PC-3 (cell line): ENCODE results near the gene SNCAIP. TPM values are rescaled to one million over a fixed set of nuclear protein-coding genes. Genes with fewer than 3 reads are reported as not detected.

ENCODE experiments used
- ATAC-seq: fragments of 200-7000 bp; cut with Tn5 transposase; 2 replicates; pipeline ENCODE4 v1.9.1; 2020; ENCODE audit warnings: mild to moderate bottlenecking, moderate library complexity
- BruUV-seq: library from RNA; stranded (reverse); fragments of 400-500 nt; replicated peaks from 2 replicates; lab custom pipeline; 2021; lab: Mats Ljungman, UMichigan
- CTCF ChIA-PET: fragments of 300-600 bp; sonication (Branson Sonifier 250); formaldehyde crosslinking; loops from one replicate; lab custom pipeline; 2022; ENCODE audit warnings: antibody characterized with exemption; lab: Charles Lee
- POLR2A ChIA-PET: fragments of 300-600 bp; sonication (Branson Sonifier 250); formaldehyde crosslinking; loops from one replicate; lab custom pipeline; 2022; ENCODE audit warnings: antibody characterized with exemption; ENCODE audit not compliant: unreplicated experiment; lab: Charles Lee
- DNase-seq: peaks from one replicate; pipeline ENCODE4 v3.0.0-alpha.2; 2015
- H2AFZ ChIP-seq: fragments of 300-600 bp; sonication (generic); 2 replicates; pipeline ENCODE4 v1.6.0; 2016; ENCODE audit warnings: antibody characterized with exemption, low read length
- H3F3A ChIP-seq: fragments of 300-600 bp; sonication (generic); one replicate; pipeline ENCODE4 v1.6.0; 2017; ENCODE audit warnings: antibody characterized with exemption, low read length, control low read depth, mild to moderate bottlenecking; ENCODE audit not compliant: unreplicated experiment
- H3K27ac ChIP-seq: fragments of 300-600 bp; sonication (generic); 2 replicates; pipeline ENCODE4 v1.5.1; 2016; ENCODE audit warnings: mild to moderate bottlenecking, low read length
- H3K27me3 ChIP-seq: fragments of 300-600 bp; sonication (generic); 2 replicates; pipeline ENCODE4 v1.6.1; 2016; ENCODE audit warnings: low read length, mixed read lengths
- H3K36me3 ChIP-seq: fragments of 300-600 bp; sonication (generic); 2 replicates; pipeline ENCODE4 v1.6.1; 2016; ENCODE audit warnings: low read depth, mixed run types, low read length, mixed read lengths
- H3K4me1 ChIP-seq: fragments of 300-600 bp; sonication (generic); 2 replicates; pipeline ENCODE4 v1.5.1; 2016; ENCODE audit warnings: low read length; ENCODE audit not compliant: insufficient read depth
- H3K4me2 ChIP-seq: fragments of 300-600 bp; sonication (generic); 2 replicates; pipeline ENCODE4 v1.6.0; 2016; ENCODE audit warnings: low read length
- H3K4me3 ChIP-seq: fragments of 300-600 bp; sonication (generic); 2 replicates; pipeline ENCODE4 v1.5.1; 2016; ENCODE audit warnings: mild to moderate bottlenecking, low read length, mixed read lengths
- H3K79me2 ChIP-seq: fragments of 300-600 bp; sonication (generic); 2 replicates; pipeline ENCODE4 v1.6.1; 2017; ENCODE audit warnings: low read length, mixed read lengths
- H3K9ac ChIP-seq: fragments of 300-600 bp; sonication (generic); 2 replicates; pipeline ENCODE4 v1.6.0; 2016; ENCODE audit warnings: mild to moderate bottlenecking, low read length
- H3K9me2 ChIP-seq: fragments of 300-600 bp; sonication (generic); replicated peaks from 2 replicates; pipeline ENCODE4 v1.6.1; 2016; ENCODE audit warnings: mixed run types, low read length, mixed read lengths
- H3K9me3 ChIP-seq: fragments of 300-600 bp; sonication (generic); 2 replicates; pipeline ENCODE4 v1.6.1; 2016; ENCODE audit warnings: low read length, mixed read lengths
- H4K20me1 ChIP-seq: fragments of 300-600 bp; sonication (generic); 2 replicates; pipeline ENCODE4 v1.6.1; 2016; ENCODE audit warnings: low read length, mixed read lengths
- EZH2 ChIP-seq: fragments of 300-600 bp; sonication (generic); IDR thresholded peaks from one replicate; pipeline ENCODE4 v1.6.1; 2017; ENCODE audit warnings: antibody characterized with exemption, mild to moderate bottlenecking, low read length; ENCODE audit not compliant: unreplicated experiment
- EZH2phosphoT487 ChIP-seq: fragments of 300-600 bp; sonication (generic); IDR thresholded peaks from 2 replicates; pipeline ENCODE4 v1.6.1; 2018; ENCODE audit warnings: mild to moderate bottlenecking, antibody characterized with exemption, low read length, borderline replicate concordance
- intact Hi-C: fragments of 100-400 bp; cut with micrococcal nuclease; formaldehyde crosslinking; loops from 2 replicates; pipeline ENCODE4 v1.9.0; 2023
- total RNA-seq: library from RNA; depleted of rRNA; stranded (reverse); fragments of >200 nt; gene quantifications from 2 replicates; pipeline ENCODE4 v1.2.3, GENCODE V29; 2014
- TF ChIP-seq, protein P1 (sequence below): fragments of 300-600 bp; sonication (generic); conservative IDR thresholded peaks from 2 replicates; pipeline ENCODE4 v1.5.1; 2017; ENCODE audit warnings: antibody characterized with exemption, low read depth, mild to moderate bottlenecking, low read length

Gene SNCAIP
- total RNA-seq, 1 experiment from 2014 or later, result not detected

DNA sequence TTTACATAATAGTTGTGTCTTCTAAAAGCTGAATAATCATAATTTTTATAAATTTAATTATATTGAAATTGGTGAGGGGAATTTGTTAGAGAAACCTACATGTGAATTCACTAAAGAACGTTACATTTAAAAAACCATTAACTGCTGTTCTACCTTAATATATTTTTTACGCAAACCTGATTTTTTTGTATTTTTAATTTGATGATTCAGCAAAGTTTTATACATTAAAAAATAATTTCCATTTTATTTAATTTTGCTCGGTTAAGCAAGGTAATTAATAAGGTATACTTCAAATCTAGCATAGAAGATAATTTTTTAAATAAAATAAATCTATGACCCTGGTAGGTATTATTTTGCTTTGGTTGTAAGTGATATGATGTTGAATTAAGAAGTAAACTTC is 114.3 kb downstream of the SNCAIP start:
- no peaks in the 10 kb centered on the region for H3F3A ChIP-seq
- H4K20me1 ChIP-seq, result no peaks in the 10 kb centered on the region
- no peaks in the 10 kb centered on the region for H3K27me3 ChIP-seq
- H3K36me3 ChIP-seq, result no peaks in the 10 kb centered on the region
- no peaks in the 10 kb centered on the region for H3K9me2 ChIP-seq
- peaks cover 4% of the 10 kb centered on the region; the same call in 1 of the 2 replicates for H3K4me1 ChIP-seq
- no peak overlapping the region for H3K4me3 ChIP-seq
- TF ChIP-seq EZH2, result no peak
- TF ChIP-seq, protein P1, sequence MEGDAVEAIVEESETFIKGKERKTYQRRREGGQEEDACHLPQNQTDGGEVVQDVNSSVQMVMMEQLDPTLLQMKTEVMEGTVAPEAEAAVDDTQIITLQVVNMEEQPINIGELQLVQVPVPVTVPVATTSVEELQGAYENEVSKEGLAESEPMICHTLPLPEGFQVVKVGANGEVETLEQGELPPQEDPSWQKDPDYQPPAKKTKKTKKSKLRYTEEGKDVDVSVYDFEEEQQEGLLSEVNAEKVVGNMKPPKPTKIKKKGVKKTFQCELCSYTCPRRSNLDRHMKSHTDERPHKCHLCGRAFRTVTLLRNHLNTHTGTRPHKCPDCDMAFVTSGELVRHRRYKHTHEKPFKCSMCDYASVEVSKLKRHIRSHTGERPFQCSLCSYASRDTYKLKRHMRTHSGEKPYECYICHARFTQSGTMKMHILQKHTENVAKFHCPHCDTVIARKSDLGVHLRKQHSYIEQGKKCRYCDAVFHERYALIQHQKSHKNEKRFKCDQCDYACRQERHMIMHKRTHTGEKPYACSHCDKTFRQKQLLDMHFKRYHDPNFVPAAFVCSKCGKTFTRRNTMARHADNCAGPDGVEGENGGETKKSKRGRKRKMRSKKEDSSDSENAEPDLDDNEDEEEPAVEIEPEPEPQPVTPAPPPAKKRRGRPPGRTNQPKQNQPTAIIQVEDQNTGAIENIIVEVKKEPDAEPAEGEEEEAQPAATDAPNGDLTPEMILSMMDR, result no peak
- TF ChIP-seq EZH2phosphoT487, result no peak
- ChIA-PET CTCF (no interaction called here), POLR2A (no interaction called here)
- no peaks in the 10 kb centered on the region for H3K9me3 ChIP-seq
- H3K79me2 ChIP-seq, result no peaks in the 10 kb centered on the region
- no peak overlapping the region for H3K4me2 ChIP-seq
- intact Hi-C loops, result no loop called here
- H2AFZ ChIP-seq, result no peak overlapping the region
- no peak overlapping the region for H3K27ac ChIP-seq
- no peak overlapping the region for H3K9ac ChIP-seq
- ATAC-seq, result no peak
- BruUV-seq, result no TSS peak
- no peak for DNase-seq

DNA sequence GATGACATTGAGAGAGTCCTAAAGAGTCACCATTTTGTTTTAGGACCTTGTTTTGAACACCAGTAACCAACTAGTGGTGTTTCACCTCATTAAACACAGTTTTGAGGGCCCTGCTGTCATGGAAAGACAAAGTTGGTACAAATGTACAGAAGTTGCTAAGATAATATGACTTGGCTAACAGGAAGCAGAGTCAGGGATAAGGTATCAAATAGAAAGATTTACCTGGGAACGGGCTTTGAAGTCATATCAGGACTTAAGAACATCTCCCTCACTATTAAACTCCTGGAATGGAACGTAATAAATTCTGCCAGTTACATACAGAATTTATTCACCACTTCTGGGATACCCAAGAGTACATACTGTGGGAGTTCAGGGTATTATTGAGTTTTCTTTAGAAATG is 115.6 kb downstream of the SNCAIP start:
- Histone ChIP-seq H3K9me3 (no peaks in the 10 kb centered on the region), H3K27me3 (no peaks in the 10 kb centered on the region), H4K20me1 (no peaks in the 10 kb centered on the region), H3K27ac (no peak overlapping the region), H3K79me2 (no peaks in the 10 kb centered on the region), H3K4me2 (no peak overlapping the region), H3K9me2 (no peaks in the 10 kb centered on the region), H2AFZ (no peak overlapping the region), H3K9ac (no peak overlapping the region), H3K36me3 (no peaks in the 10 kb centered on the region), H3K4me3 (no peak overlapping the region), H3K4me1 (peaks cover 5% of the 10 kb centered on the region; the same call in 1 of the 2 replicates), H3F3A (no peaks in the 10 kb centered on the region)
- no TSS peak for BruUV-seq
- ChIA-PET POLR2A (no interaction called here), CTCF (no interaction called here)
- ATAC-seq (no peak), DNase-seq (no peak)
- intact Hi-C loops, result no loop called here
- no peak for TF ChIP-seq EZH2
- no peak for TF ChIP-seq EZH2phosphoT487
- TF ChIP-seq, protein P1, result no peak

DNA sequence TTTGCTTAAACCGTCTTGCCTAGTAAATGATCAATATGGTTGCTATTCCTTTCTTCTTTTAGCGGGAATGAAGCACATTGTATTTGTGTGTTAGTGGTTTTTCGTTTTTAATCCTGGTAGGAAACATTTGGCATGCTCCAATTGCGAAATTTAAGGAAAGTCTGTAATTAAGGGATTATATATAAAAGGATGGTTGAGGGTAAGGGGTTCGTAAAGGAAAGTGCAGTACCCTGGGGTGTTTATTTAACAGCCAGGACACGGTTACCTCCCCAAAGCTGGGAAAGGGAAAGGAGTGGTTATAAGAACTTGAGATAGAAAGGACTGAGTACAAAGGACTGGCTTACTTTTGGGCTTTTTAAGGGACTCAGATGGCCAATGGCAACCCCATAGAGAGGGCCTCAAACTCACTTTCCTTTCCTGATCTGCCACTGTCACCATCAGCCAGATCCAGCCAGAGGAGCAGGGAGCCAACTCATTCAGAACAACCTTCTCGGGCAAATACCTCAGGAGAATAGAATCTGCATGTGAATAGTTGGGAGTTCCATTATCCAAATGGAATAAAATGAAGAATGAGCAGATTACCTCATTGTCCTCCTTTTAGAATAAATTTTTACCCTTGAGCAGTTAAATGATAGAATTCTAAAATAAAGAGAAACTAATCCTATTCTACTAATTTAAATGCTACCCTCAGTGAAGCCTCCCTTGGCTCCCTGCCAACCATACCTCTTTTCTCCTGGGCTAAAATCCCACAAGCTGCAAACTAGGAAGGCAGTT is 117.7 kb downstream of the SNCAIP start:
- no TSS peak for BruUV-seq
- CTCF ChIA-PET, result no interaction called here

More for the DNA sequence above, 117.7 kb downstream of the SNCAIP start:
- Histone ChIP-seq H2AFZ (no peak overlapping the region), H3K9ac (no peak overlapping the region), H3K27ac (no peak overlapping the region), H4K20me1 (no peaks in the 10 kb centered on the region), H3K4me3 (no peak overlapping the region), H3K27me3 (no peaks in the 10 kb centered on the region), H3K36me3 (no peaks in the 10 kb centered on the region), H3K79me2 (no peaks in the 10 kb centered on the region), H3K9me3 (no peaks in the 10 kb centered on the region), H3K4me1 (peaks cover 5% of the 10 kb centered on the region; the same call in 1 of the 2 replicates), H3F3A (no peaks in the 10 kb centered on the region), H3K4me2 (no peak overlapping the region), H3K9me2 (no peaks in the 10 kb centered on the region)
- ATAC-seq (no peak), DNase-seq (no peak)
- intact Hi-C loops, result no loop called here
- TF ChIP-seq, protein P1, result no peak
- TF ChIP-seq EZH2 (no peak), EZH2phosphoT487 (no peak)
- POLR2A ChIA-PET, result no interaction called here
